Thyroid gland (tissue), 4 donors: Measurements from ENCODE around the gene SHISAL1.

Experiments used
- CTCF ChIP-seq, 6 experiments: fragments of 200-600 bp in 3 of 6; fragments of 450-650 bp in 3 of 6; sonication (generic) in 3 of 6; IDR thresholded peaks; one replicate each; pipeline ENCODE4 v1.5.1; 2016 to 2019; ENCODE audit warnings: antibody characterized with exemption in 6 of 6, mild to moderate bottlenecking in 2 of 6, inconsistent platforms in 1 of 6, moderate library complexity in 1 of 6
- POLR2A ChIP-seq, 2 donors: fragments of 450-650 bp; IDR thresholded peaks; one replicate each; pipeline ENCODE4 v1.6.1; 2017; ENCODE audit warnings: antibody characterized with exemption in 2 of 2, mild to moderate bottlenecking in 2 of 2, moderate library complexity in 1 of 2

GRCh38 chr22:44309647-44310046, 3.1 kb downstream of the SHISAL1 start:
- no peak for TF ChIP-seq CTCF (IDR thresholded peaks at IDR 0.05)
- TF ChIP-seq POLR2A (IDR thresholded peaks at IDR 0.05), result no peak
